ENCODE data around the gene PCSK7.

The PCSK7 gene

DNA sequence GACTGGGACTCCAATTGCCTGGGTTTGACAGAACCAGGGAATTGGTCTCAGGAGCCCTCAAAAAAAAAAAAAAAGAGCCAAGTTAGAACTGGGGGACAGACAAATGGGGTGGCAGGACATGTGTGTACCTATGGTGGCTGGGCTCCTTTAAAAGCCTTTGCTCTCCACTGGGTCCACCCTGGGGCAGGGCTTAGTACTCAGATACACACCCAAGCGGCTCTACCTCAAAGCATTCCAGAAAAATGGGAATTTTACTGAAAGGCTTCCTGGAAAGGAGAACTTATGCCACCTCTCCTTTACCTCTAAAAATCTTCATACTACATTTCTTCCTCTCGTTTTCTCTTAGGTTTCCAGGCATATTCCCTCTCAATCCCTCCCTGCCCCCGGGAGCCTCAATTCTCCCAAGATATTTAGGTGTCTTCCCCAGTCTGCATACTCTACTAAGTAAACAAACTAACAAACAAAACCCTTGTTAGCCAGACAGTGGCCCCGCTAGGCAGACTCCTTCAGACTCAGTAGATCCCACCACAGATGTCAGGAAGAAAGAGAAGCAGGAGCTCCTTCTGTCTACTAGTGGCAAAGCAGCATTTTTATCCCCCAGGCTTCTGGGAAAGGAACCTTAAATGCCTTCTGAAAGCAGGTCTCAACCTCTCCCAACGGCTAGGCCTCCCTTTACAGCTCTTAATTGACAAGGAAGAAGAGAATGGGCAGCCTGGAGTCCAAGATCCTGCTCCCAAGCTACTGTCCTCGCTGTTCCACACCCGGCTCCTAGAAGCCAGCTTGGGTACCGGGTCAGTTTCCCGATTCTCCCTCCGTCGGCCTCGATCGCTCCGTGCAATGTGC, 653 bp downstream of the PCSK7 start:
- H3K4me3 ChIP-seq (replicated peaks; ENCODE audit: low read depth, low read length), result peak overlapping the region; percentile 98
- no peak for DNase-seq (ENCODE audit: low read depth)
- TF ChIP-seq, protein P1, sequence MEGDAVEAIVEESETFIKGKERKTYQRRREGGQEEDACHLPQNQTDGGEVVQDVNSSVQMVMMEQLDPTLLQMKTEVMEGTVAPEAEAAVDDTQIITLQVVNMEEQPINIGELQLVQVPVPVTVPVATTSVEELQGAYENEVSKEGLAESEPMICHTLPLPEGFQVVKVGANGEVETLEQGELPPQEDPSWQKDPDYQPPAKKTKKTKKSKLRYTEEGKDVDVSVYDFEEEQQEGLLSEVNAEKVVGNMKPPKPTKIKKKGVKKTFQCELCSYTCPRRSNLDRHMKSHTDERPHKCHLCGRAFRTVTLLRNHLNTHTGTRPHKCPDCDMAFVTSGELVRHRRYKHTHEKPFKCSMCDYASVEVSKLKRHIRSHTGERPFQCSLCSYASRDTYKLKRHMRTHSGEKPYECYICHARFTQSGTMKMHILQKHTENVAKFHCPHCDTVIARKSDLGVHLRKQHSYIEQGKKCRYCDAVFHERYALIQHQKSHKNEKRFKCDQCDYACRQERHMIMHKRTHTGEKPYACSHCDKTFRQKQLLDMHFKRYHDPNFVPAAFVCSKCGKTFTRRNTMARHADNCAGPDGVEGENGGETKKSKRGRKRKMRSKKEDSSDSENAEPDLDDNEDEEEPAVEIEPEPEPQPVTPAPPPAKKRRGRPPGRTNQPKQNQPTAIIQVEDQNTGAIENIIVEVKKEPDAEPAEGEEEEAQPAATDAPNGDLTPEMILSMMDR (IDR thresholded peaks at IDR 0.05; ENCODE audit: low read length, missing control alignments), result no peak

DNA sequence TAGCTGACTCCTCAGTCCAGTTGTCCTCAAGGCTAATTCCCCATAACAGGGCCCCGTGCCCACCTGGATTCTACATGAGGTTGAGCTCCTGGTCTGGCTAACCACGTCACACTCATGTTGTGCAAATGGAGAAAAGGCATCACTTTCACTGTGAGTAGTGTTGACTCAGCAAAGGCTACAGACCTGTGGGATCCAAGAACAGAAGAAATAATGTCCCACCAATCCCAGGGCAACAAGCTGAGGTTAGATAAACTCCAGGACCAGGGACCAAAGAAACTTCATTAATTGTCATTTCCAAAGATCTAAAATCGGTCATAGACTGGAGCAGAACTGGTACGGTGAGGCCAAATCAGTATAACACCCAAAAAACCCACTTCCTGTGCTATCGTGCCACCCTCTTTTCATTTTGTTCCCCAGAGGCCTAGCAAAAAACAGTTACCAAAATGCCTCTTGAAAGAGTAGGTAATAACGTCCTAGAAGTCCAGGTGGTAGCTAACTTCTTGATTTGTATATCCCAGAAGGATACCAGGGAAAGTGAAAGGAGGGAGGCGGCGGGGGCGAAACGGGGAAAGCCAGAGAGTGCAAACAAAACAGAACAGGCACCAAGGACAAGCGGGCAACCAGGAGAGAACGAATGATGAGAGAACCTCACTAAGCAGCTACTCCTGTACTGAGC, 1.4 kb downstream of the PCSK7 start:
- TF ChIP-seq, protein P1 (IDR thresholded peaks at IDR 0.05; ENCODE audit: low read length, missing control alignments), result no peak
- H3K4me3 ChIP-seq (replicated peaks; ENCODE audit: low read depth, low read length), result peak overlapping the region; percentile 98
- no peak for DNase-seq (ENCODE audit: low read depth)

DNA sequence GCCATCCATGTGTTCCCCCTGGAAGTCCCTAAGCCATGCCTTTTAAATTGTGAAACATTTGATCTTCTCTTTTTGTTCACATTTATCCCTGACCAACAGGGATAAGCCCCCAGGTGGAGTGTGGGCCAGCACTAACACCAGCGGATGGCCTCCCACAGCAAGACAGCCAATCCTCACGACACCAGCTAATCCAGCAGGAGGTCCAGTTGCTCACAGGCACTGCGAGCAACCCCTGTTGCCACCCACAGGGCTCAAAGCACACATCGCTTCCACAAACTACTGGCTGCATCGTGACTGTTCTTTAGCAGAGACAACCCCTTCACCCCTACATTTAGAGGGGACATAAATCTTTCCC, 2.0 kb downstream of the PCSK7 start:
- TF ChIP-seq, protein P1 (IDR thresholded peaks at IDR 0.05; ENCODE audit: low read length, missing control alignments), result no peak
- H3K4me3 ChIP-seq (replicated peaks; ENCODE audit: low read depth, low read length), result no peak overlapping the region
- DNase-seq (ENCODE audit: low read depth), result no peak

DNA sequence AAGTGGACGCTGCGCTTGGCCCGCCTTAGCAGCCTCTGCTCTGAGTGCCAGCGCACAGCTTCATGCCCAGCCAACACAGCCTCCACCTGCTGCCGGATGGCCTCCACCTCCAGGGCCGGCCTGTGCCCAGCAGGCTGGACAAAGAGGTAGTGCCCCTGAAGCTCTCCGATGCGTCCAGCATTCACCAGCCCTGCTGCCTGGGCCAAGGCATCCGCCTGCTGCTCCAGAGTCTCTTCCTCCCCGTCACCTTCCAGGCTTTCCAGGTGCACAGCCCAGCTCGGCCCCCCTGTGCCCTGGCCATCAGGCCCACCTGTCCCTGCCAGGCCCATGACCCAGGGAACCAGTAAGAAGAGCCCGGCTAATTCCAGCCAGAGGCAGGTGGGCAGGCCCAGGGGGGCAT, 2.5 kb downstream of the PCSK7 start:
- no peak overlapping the region for H3K4me3 ChIP-seq (replicated peaks; ENCODE audit: low read depth, low read length)
- no peak for DNase-seq (ENCODE audit: low read depth)
- TF ChIP-seq, protein P1 (IDR thresholded peaks at IDR 0.05; ENCODE audit: low read length, missing control alignments), result no peak

DNA sequence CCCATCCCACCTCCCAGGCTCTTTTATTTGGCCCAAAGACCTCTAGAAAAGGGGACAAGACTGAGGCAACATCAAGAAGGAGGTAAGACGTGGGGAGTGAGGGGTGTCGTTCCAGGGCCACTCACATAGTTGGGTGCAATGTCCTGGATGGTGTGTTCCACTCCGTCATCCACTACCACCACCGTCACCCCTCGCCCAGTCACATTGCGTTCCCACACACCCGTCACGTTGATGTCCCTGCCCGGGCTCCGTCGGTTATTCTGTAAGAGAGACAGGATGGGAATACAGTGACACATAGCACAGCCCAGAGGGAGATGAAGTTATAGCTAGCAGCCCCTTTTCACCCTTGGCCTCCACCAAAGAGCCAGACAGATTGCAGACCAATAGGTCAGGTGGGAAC, 3.8 kb downstream of the PCSK7 start:
- TF ChIP-seq, protein P1 (IDR thresholded peaks at IDR 0.05; ENCODE audit: low read length, missing control alignments), result no peak
- H3K4me3 ChIP-seq (replicated peaks; ENCODE audit: low read depth, low read length), result no peak overlapping the region
- DNase-seq (ENCODE audit: low read depth), result no peak

DNA sequence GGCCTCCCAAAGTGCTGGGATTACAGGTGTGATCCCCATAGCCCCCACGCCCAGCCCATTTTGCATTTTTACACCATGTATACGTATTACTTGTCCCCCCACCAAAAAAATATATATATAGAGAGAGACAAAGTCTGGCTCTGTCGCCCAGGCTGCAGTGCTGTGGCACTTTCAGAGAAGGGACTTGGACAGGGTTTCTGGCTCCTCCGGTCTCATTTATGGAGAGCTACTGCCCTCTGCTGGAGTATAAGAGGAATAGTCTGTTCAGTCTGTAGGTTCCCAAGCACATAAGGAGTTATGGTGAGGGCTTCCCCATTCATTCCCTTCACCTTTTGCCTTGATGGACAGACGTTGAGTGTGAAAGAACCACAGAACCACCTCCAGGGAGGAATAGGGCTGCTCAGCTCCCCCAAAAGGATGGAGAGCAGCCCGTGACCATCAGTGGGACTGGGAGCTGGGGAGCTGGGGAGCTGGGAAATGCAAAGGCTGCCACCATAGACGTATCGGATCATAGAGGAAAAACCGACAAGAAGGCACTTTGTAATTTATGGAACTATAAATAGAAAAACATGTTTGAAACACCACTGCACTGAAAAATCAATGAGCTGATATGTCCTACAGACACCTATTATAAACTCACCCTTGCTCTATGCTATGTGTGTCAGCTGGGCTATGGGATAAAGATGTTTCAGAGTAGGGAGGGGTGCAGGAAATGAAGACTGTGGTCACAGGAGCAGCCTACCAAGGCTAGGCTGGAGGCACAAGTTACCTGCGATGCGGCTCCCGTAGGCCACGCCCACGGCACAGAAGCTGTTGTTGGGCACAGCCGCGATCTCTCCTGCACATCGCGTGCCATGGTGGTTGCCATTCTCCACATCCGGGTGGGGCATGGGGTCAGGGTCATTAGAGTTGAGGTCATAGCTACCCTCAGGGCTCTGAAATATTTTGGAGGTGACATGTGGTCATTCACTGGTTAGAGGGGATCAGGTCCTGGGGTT, 5.2 kb downstream of the PCSK7 start:
- TF ChIP-seq, protein P1 (IDR thresholded peaks at IDR 0.05; ENCODE audit: low read length, missing control alignments), result peak; percentile 78
- no peak overlapping the region for H3K4me3 ChIP-seq (replicated peaks; ENCODE audit: low read depth, low read length)
- DNase-seq (ENCODE audit: low read depth), result peak; percentile 88

Data from fibroblast of pulmonary artery (primary cell).